ENCODE measurements around the gene RCAN2. TPM values are rescaled to one million over a fixed set of nuclear protein-coding genes. Genes with fewer than 3 reads are reported as not detected.

Gene RCAN2
- total and polyA plus RNA-seq, 7 donors = 5.0 to 22.7 (median 9.1) TPM

GRCh38 chr6:46511320-46511719 lies 20.1 kb upstream of the RCAN2 start:
- no peak for TF ChIP-seq CTCF (IDR thresholded peaks at IDR 0.05)
- TF ChIP-seq POLR2A (IDR thresholded peaks at IDR 0.05) = no peak
- TF ChIP-seq POLR2AphosphoS5 (IDR thresholded peaks at IDR 0.05) = no peak
- TF ChIP-seq EP300 (IDR thresholded peaks at IDR 0.05) = no peak
- Histone ChIP-seq H3K4me1 (peaks cover 0 to 13% (median 6%) of the 10 kb centered on the region in 4 donors), H3K36me3 (no peaks in the 10 kb centered on the region), H3K27ac (peak overlapping the region in 2 of 4 donors; percentile 0 to 39), H3K9me3 (no peaks in the 10 kb centered on the region), H3K27me3 (no peaks in the 10 kb centered on the region), H3K4me3 (no peak overlapping the region)
- intact Hi-C loops (cut with DNase I) = no loop called here
- no peak for DNase-seq
- 85 to 89% methylated on average over 7 of the region's 7 CpGs for WGBS, 2 donors

- Histone ChIP-seq H3K36me3 (no peaks in the 10 kb centered on the region), H3K27ac (peak overlapping the region in 2 of 4 donors; percentile 0 to 39), H3K4me3 (no peak overlapping the region), H3K27me3 (no peaks in the 10 kb centered on the region), H3K4me1 (peaks cover 0 to 20% (median 8%) of the 10 kb centered on the region in 4 donors), H3K9me3 (no peaks in the 10 kb centered on the region)
- TF ChIP-seq POLR2AphosphoS5 (IDR thresholded peaks at IDR 0.05) (no peak), EP300 (IDR thresholded peaks at IDR 0.05) (no peak), CTCF (IDR thresholded peaks at IDR 0.05) (no peak), POLR2A (IDR thresholded peaks at IDR 0.05) (no peak)
- intact Hi-C loops (cut with DNase I) = no loop called here
- DNase-seq = no peak
Observed at GRCh38 chr6:46510651-46511050, 19.4 kb upstream of the RCAN2 start.

GRCh38 chr6:46509981-46510510 lies 18.8 kb upstream of the RCAN2 start:
- no peaks in the 10 kb centered on the region for H3K9me3 ChIP-seq
- no peak for DNase-seq
- TF ChIP-seq EP300 (IDR thresholded peaks at IDR 0.05) (no peak), CTCF (IDR thresholded peaks at IDR 0.05) (no peak)
- peaks cover 0 to 24% (median 8%) of the 10 kb centered on the region in 4 donors for H3K4me1 ChIP-seq
- intact Hi-C loops (cut with DNase I) = no loop called here
- H3K36me3 ChIP-seq = no peaks in the 10 kb centered on the region
- no peaks in the 10 kb centered on the region for H3K27me3 ChIP-seq
- no peak overlapping the region for H3K27ac ChIP-seq
- H3K4me3 ChIP-seq = no peak overlapping the region
- WGBS, 2 donors = 81 to 89% methylated on average over 4 of the region's 4 CpGs

GRCh38 chr6:46509063-46509462 lies 17.8 kb upstream of the RCAN2 start:
- H3K4me3 ChIP-seq = no peak overlapping the region
- no peaks in the 10 kb centered on the region for H3K27me3 ChIP-seq
- intact Hi-C loops (cut with DNase I) = no loop called here
- H3K27ac ChIP-seq = no peak overlapping the region
- H3K9me3 ChIP-seq = no peaks in the 10 kb centered on the region
- TF ChIP-seq POLR2AphosphoS5 (IDR thresholded peaks at IDR 0.05) (no peak), CTCF (IDR thresholded peaks at IDR 0.05) (no peak), POLR2A (IDR thresholded peaks at IDR 0.05) (no peak), EP300 (IDR thresholded peaks at IDR 0.05) (no peak)
- no peaks in the 10 kb centered on the region for H3K36me3 ChIP-seq
- peaks cover 0 to 24% (median 8%) of the 10 kb centered on the region in 4 donors for H3K4me1 ChIP-seq
- WGBS, 2 donors = 78 to 85% methylated on average over 4 of the region's 4 CpGs
- no peak for DNase-seq

- DNase-seq = no peak
- Histone ChIP-seq H3K4me1 (peaks cover 0 to 24% (median 8%) of the 10 kb centered on the region in 4 donors), H3K36me3 (no peaks in the 10 kb centered on the region), H3K4me3 (no peak overlapping the region), H3K9me3 (no peaks in the 10 kb centered on the region), H3K27me3 (no peaks in the 10 kb centered on the region), H3K27ac (no peak overlapping the region)
- intact Hi-C loops (cut with DNase I) = no loop called here
- TF ChIP-seq EP300 (IDR thresholded peaks at IDR 0.05) (no peak), POLR2AphosphoS5 (IDR thresholded peaks at IDR 0.05) (no peak), CTCF (IDR thresholded peaks at IDR 0.05) (no peak), POLR2A (IDR thresholded peaks at IDR 0.05) (no peak)
Observed at GRCh38 chr6:46507426-46507825, 16.2 kb upstream of the RCAN2 start.
